NCI-H510A (cell line): Measurements from ENCODE around the gene BCDIN3D.
"Not testable (repeated sequence)": the region's sequence is repeated elsewhere in the genome, so short reads cannot be mapped to it uniquely, and the experiment has no call there.

Experiments used
- DNase-seq: peaks from one replicate; lab custom pipeline; 2025; lab: John Stamatoyannopoulos, UW

BCDIN3D gene

GRCh38 chr12:49876070-49876469 lies 33.2 kb upstream of the BCDIN3D start:
- DNase-seq: no peak

DNA sequence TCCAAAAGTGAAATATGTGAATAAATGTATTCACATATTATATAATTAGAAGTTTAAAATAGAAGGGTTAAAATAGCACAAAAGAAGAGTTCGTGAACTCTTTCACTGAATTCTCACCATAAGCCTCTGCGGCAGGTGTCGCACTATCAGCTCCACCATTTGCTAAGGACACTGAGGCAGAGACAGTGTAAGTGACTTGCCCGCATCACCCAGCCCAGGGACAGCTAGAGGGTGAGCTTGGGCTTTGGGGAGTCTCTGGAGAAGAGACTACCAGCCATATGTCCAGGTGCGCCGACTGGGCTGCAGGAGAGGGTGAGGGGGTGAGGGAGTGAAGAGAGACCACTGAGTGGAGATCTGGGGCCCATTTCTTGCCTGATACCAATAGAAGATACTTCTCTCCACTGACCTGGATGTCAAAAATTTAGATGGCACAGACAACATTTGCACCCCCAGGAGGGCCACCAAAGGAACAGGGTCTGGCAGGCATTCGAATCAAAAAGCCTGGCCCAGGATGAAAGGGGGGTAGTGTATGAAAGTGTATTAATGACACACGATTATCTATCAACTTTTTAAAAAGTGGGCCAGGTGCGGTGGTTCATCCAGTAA lies 32.3 kb upstream of the BCDIN3D start:
- DNase-seq: no peak

DNA sequence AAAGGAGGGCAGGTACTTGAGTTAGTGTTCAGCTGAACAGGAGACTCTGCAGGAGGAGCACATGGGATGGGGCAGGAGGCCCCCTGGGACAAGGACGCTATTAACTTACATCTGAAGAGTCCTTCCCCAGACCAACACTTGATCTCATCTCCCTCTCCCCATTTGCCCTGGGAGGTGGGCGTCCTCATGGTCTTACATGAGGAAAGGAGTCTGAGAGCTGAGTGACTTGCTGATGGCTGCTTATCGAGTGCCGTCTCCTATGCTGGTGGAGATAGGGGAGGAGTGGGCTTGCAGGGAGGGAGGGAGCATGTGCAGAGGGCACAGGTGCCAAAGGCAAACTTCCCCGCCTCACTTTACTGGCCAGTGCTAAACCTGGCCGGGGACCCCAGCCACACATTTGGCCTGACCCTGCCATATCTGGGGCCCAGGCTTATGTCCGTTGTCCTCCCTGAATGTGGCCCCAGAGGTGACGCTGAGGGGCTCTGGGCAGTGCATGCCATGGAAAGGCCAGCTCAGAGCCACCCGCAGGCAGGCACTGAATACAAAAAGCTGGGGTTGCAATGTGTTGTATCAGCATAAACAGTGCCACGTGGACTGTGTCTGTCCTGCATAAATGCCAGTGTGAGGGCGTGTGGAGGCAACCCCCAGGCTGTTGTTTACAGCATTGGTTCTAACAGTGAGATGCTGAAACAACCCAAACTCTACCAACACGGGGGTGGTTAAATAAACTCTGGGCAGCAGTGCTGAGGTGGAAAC lies 31.4 kb upstream of the BCDIN3D start:
- no peak for DNase-seq

DNA sequence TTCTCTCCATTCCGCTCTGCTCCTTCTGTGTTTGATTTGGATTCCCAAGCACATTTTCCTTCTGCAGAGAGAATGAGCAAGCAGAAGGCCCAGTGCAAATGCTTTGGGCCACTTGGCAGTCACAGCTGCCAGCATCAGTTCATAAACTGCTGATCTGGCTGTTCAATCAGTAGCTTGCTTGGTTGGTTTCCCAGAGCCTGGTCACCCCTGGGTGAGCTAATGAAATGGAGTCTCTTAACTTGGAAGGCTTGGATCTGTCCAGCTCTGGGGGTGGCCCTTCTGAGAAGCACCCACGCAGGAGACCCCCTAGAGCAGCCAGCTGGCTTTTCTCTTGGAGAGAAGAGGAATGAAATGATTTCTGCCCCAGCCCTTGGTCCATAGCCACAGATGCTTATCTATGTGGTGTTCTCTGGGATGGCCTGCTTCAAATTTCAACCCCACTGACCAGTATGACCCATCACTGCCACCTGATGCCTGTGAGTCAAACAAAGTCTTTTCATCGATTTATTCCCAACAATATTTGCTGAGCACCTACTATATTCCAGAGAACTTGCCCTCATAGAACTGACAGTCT lies 30.5 kb upstream of the BCDIN3D start:
- DNase-seq: no peak

DNA sequence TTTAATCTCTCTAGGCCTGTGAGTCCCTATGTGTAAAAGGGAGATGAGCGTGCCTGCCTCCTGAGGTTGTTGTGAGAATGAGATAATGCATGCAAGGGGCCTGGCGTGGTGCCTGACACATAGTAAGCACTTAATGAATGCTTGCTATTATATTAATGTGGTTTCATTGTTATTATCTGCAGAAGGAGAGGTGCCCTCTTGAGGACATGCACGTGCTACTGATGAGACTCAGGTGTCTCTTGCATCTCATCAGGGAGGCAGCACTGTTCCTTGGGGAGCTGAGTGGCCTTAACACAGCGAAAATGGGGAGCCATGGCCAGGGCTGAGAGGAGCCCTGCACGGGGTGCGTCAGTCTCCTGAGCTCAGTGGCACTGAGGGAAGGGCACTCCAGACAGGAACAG lies 29.9 kb upstream of the BCDIN3D start:
- DNase-seq: no peak

DNA sequence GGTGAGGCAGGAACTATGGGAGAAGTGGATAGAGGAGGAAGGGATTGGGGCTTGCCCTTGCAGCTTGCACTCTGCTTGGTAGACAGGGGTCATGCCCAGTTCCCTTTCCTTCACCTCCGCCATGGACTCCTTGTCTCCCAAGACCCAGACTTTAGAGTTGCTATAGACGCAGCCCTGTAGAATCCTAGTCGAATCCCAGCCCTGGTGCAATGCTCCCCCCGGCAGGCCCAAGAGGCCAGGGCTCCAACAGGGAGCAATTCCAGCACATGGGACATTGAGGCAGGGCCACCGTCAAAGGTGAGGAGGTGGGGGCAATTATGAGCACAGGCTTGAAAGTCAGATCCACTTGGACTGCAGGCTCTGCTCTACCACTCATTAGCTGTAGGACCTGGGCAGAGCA lies 29.5 kb upstream of the BCDIN3D start:
- no peak for DNase-seq

DNA sequence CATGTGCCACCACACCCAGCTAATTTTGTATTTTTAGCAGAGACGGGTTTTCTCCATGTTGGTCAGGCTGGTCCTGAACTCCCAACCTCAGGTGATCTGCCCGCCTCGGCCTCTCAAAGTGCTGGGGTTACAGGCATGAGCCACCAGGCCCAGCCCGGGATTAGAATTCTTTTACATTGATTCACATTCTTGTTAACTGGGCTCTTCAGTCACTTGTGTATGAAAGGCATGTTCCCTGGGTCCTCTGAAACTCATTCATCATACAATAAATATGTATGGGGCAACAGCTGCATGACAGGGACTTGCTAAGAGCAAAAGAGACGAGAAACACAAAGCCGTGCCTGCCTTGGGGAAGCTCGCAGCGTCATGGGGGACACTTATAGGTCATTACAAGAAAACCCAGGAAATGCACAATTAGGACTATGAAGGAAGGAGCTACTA lies 28.9 kb upstream of the BCDIN3D start:
- not testable (repeated sequence) for DNase-seq

- DNase-seq: no peak
Observed at GRCh38 chr12:49871263-49871561, 28.3 kb upstream of the BCDIN3D start.

DNA sequence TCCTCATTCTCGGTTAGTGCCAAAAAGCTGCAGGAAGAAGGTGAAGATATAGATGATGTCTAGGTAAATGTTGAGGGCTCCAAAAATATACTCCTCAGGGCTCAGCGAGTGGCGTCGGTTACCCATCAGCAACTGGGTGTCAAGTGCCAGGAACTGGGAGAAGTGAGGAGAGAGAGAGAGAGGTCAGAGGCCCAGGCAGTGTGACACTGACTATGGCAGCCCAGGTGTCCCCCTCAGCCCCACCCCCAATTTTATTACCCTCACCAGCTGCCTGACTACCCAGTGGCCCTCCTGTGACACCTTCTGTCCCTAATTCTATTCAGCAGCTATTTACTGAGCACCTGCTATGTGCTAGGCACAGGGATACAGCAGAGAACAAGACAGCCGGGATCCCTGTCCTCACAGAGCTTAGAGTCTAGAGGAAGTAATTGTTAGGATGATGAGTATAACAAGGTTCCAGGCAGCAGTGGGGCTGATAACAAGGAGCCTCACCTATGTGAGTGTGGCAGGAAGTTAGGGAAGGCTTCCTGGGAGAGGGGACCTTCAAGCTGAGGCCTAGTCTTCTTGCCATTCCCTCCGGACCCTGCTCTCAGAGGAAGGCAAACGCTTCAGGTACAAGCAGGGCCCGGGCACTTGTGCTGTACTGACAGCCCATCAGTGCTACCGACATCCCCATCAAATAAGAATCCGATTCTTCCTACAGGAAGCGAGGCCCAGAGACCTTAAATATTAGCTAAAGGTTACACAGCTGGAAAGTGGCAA lies 27.8 kb upstream of the BCDIN3D start:
- DNase-seq: no peak

DNA sequence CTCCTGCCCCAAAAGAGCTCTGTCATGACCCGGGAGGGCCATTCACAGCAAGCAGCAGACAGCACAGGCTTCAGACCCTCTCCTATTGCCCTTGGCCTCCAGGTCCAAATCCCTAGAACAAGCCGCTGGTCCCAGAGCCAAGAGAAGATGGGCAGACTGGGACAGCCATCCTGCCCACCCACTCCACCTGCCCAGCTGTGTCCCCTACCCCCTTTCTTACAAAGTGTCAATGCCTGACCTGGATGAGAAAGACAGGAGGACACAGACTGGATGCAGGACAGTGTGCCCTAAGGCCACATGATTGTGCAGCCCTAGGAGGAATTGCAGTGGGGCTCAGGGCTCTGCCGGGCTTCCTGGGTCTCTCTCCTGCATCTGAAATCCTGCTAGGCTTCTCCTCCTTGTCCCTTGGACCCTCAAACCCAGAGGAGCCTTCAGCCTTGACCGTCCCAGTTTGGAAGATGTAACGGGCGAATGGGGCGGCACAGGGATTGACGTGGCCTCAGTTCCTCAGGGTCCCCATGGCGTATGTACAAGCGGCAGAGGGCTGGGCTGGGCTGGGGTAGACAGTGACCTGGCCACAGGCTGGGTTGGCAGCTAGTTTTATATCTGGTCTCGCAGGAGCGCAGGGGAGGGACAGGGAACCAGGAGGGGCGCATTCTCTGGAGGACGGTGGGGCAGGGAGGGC lies 27.1 kb upstream of the BCDIN3D start:
- no peak for DNase-seq

- DNase-seq: no peak
Observed at GRCh38 chr12:49868952-49869815, 26.3 kb upstream of the BCDIN3D start.

- no peak for DNase-seq
Observed at GRCh38 chr12:49868449-49868848, 25.5 kb upstream of the BCDIN3D start.

GRCh38 chr12:49867570-49868341 lies 24.9 kb upstream of the BCDIN3D start:
- no peak for DNase-seq

GRCh38 chr12:49866859-49867569 lies 24.1 kb upstream of the BCDIN3D start:
- no peak for DNase-seq

DNA sequence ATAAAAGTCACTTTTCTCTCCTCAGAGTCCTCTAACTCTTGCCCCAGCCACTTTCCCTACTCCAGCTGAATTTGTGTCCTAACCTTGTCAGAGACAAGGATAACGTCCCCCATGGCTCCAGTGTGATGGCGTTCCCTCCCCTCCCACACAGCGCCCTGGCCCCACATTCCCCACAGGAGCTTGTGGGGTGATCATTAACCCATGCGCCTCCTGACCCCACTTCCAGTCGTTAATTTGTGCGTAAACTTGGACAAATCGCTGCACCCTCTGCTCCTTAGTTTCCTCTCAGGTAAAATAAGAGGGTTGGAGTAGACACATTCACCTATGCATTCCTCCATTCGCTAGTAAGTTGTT lies 22.9 kb upstream of the BCDIN3D start:
- DNase-seq: no peak

- DNase-seq: no peak
Observed at GRCh38 chr12:49865109-49865781, 22.3 kb upstream of the BCDIN3D start.

- DNase-seq: no peak
Observed at GRCh38 chr12:49864798-49865090, 21.8 kb upstream of the BCDIN3D start.

DNA sequence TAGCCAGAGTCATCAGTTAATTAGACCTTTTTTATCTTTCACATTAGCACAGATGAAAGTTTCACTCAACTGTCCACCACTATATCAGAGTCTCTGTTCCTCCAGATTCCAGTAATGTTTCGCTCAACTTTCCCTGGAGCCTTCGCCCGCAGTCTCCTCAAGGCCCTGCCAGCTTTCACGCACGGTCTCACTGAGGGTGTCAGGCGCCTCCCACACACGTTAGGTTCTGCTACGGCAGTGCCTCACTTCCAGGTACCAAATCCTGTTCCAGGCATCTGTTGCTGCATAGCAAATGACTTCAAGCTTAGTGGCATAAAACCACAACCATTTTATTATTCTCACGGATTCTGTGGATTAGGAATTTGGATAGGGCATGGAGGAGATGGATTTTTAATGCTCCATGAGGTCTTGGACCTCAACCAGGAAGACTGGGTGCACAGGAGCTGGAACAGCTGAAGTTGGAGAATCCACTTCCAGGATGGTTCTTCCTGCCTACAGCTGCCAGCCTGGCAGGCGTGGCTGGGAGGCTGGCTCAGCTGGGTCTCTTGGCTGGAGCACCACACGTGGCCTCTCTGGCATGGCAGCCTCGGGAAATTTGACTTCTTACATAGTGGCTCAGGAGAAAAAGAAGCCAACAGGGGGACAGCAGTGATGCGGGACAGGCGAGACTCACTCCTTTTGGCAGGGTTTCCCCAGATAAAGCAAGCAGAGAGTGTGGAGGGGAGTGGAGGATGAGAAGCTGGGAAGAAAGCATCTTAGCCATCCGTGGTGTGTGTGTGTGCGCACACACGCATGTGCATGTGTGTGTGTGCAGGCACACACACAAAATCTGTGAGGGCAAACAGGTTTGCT lies 21.3 kb upstream of the BCDIN3D start:
- no peak for DNase-seq

DNA sequence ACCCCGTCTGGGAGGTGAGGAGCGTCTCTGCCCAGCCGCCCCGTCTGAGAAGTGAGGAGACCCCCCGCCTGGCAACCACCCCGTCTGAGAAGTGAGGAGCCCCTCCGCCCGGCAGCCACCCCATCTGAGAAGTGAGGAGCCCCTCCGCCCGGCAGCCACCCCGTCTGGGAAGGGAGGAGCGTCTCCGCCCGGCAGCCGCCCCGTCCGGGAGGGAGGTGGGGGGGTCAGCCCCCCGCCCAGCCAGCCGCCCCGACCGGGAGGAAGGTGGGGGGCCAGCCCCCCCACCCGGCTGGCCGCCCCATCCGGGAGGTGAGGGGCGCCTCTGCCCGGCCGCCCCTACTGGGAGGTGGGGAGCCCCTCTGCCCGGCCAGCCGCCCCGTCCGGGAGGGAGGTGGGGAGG lies 18.0 kb upstream of the BCDIN3D start:
- DNase-seq: not testable (repeated sequence)
